SK-N-MC (cell line): ENCODE data around the gene EPX.

Experiments
- EZH2 ChIP-seq: fragments of 200-600 bp; sonication (generic); IDR thresholded peaks from one replicate; pipeline ENCODE4 v1.6.1; 2017; ENCODE audit warnings: antibody characterized with exemption
- FOXP2 ChIP-seq: optimal IDR thresholded peaks from 2 replicates; pipeline ENCODE3; 2011; ENCODE audit warnings: mild to moderate bottlenecking, moderate library complexity; ENCODE audit not compliant: insufficient read depth; ENCODE audit errors: extremely low read length, control extremely low read depth
- POLR2AphosphoS5 ChIP-seq: IDR thresholded peaks from 2 replicates; pipeline ENCODE4 v1.6.1; 2012; ENCODE audit warnings: mild to moderate bottlenecking, low read depth, low read length, borderline replicate concordance

DNA sequence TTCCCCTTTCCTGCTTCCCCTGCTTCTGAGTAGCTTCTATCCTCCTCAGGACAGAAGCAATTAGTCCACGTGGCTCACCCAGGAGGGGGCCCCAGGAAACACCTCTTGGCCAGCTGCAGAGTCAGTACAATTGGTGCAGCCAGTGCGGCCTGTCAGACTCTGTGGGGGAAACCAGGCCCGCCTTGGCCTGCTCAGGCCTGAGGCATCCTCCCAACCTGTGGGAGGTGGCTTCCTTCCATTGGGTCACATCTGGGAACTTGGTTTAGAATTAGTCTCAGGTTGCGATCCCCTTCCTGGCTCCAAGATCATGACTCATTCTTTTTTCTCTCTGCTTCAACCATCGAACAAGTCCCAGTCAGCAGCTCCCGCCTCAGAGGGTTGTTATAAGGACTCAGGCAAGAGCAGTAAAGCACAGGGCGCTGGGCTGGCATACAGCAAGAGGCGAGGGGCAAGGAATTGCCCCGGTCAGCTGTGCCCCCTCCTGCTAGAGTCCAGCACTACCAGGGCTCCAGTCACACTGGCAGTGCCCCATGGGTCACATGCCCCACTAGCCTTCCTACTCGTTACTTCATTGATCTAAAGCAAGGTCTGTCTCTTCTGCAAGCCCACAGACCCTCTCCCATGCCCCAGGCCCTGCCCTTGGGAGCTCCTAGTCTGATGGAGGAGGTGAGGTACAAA is 8.1 kb upstream of the EPX start:
- TF ChIP-seq POLR2AphosphoS5, result no peak
- TF ChIP-seq EZH2, result no peak
- TF ChIP-seq FOXP2, result no peak
